ENCODE measurements around the gene EVC2.

The EVC2 gene

DNA sequence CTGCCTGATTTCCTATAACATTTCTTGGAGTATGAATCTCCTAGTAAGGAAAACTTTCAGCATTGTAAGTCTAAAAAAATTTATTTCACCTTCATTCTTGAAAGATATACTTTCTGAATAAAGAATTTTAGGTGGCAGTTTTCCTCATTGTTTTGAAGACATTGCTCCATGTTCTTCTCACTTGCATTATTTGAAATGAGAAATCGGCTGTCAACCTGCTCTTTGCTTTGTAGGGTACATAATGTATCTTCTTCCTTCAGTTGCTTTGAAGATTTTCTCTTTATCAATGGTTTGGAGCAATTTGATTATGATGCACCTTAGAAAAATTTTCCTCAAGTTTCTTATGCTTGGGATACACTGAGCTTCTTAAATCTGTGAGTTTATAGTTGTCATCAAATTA, 120.3 kb downstream of the EVC2 start:
- no peak overlapping the region for H3K27ac ChIP-seq
- TF ChIP-seq, protein P1, sequence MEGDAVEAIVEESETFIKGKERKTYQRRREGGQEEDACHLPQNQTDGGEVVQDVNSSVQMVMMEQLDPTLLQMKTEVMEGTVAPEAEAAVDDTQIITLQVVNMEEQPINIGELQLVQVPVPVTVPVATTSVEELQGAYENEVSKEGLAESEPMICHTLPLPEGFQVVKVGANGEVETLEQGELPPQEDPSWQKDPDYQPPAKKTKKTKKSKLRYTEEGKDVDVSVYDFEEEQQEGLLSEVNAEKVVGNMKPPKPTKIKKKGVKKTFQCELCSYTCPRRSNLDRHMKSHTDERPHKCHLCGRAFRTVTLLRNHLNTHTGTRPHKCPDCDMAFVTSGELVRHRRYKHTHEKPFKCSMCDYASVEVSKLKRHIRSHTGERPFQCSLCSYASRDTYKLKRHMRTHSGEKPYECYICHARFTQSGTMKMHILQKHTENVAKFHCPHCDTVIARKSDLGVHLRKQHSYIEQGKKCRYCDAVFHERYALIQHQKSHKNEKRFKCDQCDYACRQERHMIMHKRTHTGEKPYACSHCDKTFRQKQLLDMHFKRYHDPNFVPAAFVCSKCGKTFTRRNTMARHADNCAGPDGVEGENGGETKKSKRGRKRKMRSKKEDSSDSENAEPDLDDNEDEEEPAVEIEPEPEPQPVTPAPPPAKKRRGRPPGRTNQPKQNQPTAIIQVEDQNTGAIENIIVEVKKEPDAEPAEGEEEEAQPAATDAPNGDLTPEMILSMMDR (IDR thresholded peaks at IDR 0.05), result no peak
- TF ChIP-seq ZFX (IDR thresholded peaks at IDR 0.05; ENCODE audit: borderline replicate concordance), result no peak

DNA sequence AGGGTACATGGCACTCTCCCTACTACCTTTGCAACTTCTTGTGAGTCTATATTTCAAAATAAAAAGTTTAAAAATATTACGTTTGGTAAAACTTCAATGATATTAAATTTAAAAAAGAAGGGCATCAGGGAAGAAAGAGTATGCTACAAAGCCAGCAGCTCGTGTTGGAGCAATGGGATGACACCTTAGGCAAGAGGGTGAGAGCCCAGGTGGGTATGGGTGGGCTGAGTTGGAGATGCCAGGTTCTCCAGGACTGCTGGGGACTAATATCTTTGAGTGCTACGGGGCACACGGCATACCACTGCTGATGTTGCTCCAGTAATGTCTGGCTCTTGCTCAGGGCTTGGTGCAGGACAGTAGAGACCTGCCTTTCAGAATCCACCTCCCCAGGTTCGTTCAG, 132.4 kb downstream of the EVC2 start:
- no peak overlapping the region for H3K27ac ChIP-seq
- no peak for TF ChIP-seq ZFX (IDR thresholded peaks at IDR 0.05; ENCODE audit: borderline replicate concordance)
- TF ChIP-seq, protein P1 (IDR thresholded peaks at IDR 0.05), result no peak

DNA sequence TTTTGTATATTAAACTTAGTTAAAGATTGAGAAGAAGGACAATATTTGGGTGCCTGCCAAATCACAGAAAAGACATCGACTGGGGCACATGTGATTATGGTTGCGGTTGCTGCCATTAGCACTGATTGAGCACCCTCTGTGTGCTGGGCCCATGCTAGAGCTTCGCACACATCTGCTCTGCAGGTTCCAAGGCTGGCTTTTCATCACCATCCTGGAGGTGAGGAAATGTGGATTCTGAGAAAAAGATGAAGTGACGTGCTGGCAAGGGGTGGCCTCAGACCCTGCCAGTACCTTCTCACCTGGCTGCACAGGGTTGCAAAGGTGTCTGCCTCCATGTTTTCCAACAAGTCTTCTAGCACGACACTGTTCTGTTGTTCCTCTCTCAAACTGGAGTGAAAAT, 134.0 kb downstream of the EVC2 start:
- no peak overlapping the region for H3K27ac ChIP-seq
- TF ChIP-seq, protein P1 (IDR thresholded peaks at IDR 0.05), result no peak

DNA sequence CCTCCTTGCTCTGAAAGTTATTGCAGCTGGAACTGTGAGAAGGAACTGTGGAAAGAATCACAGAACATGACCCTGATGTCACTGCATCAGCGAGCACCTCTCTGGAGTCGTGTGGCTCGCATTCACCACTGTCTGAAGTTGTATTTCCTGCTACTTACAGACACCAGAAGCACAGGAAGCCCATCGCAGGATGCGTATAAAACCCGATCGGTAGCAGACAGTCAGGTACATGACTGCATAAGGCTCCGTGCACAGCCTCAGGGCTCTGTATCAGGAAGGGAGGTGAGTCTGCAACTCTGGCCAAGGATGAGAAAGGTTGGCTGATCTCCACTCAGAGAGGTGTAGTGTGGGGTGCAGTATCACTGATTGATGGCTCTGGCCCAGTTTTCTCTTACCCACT, 134.4 kb downstream of the EVC2 start:
- TF ChIP-seq, protein P1 (IDR thresholded peaks at IDR 0.05), result no peak
- no peak for TF ChIP-seq ZFX (IDR thresholded peaks at IDR 0.05; ENCODE audit: borderline replicate concordance)
- no peak overlapping the region for H3K27ac ChIP-seq

DNA sequence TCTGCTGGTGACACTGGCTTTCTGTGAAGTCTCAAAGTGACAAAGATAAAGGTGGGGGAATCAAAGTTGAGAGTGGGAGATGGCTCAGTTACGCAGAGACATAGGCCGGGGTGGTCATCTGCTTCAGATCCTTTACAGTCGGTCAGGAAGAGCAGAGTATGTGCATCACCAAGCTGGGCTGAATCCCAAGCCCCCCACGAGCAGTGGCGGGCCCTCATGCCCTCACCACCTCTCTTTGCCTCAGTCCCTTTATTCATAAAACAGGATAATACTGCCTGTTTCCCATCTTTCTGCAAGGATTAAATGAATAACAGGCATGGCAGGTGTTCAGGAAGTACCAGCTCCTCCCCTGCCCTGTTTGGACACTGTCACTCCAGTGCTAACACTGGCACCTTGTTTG, 135.6 kb downstream of the EVC2 start:
- no peak overlapping the region for H3K27ac ChIP-seq
- TF ChIP-seq, protein P1 (IDR thresholded peaks at IDR 0.05), result no peak
- TF ChIP-seq ZFX (IDR thresholded peaks at IDR 0.05; ENCODE audit: borderline replicate concordance), result no peak

DNA sequence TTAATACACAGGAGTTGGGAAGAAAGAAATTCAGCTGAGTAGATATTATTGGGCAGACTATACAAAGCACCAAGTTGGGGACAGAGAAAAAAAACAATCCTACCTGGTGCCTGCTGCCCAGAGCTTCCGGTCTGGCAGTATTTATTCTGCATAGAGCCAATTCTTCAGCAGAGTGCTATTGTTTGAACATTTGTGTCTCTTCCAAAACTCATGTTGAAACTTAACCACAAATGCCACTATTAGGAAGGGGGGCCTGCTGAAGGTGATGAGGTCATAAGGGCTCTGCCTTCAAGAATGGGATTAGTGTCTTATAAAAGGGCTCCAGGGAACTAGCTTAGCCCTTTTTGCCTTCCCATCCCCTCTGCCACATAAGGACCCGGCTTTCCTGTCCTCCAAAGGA, 136.2 kb downstream of the EVC2 start:
- TF ChIP-seq, protein P1 (IDR thresholded peaks at IDR 0.05), result no peak
- TF ChIP-seq ZFX (IDR thresholded peaks at IDR 0.05; ENCODE audit: borderline replicate concordance), result no peak
- no peak overlapping the region for H3K27ac ChIP-seq

DNA sequence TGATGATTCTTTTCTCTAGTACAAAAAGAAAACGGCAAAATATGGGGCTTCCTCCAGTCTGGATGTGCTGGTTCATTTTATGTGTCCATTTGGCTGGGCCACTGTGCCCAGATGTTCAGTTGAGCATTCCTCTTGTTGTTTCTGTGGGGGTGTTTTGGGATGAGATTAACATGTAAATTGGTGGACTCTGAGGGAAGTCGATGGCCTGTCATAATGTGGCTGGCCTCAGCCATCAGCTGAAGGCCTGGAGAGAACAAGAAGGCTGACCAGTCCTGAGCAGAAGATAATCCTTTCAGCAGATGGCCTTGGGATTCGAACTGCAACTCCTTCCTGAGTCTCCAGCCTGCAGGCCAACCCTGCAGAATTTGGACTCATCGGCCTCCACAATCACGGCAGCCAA, 136.7 kb downstream of the EVC2 start:
- no peak for TF ChIP-seq ZFX (IDR thresholded peaks at IDR 0.05; ENCODE audit: borderline replicate concordance)
- TF ChIP-seq, protein P1 (IDR thresholded peaks at IDR 0.05), result no peak
- no peak overlapping the region for H3K27ac ChIP-seq

Data from 22Rv1 (cell line).